Central memory CD4-positive, alpha-beta T cell (primary cell): ENCODE data around the gene NUDT7.

Source experiments
- DNase-seq: peaks from one replicate; pipeline ENCODE4 v3.0.0; 2022
- total RNA-seq, 3 experiments: gene quantifications; one replicate each; lab custom pipeline; 2026; lab: John Stamatoyannopoulos, UW

Gene NUDT7
- 1.3 to 4.6 (median 2.1) reads per million in 3 experiments for total RNA-seq

- DNase-seq: peak; percentile 88
Observed at GRCh38 chr16:77722309-77723107, at the start of gene NUDT7. TSS of gene NUDT7 (plus strand) at chr16:77722514. CDS start at chr16:77722583, 69 bp downstream.

- DNase-seq: no peak
Observed at GRCh38 chr16:77674888-77675287, 47.4 kb upstream of the NUDT7 start.

- peak; percentile 45 for DNase-seq
Observed at GRCh38 chr16:77675464-77676324, 46.6 kb upstream of the NUDT7 start.

- no peak for DNase-seq
Observed at GRCh38 chr16:77677129-77677528, 45.2 kb upstream of the NUDT7 start.

GRCh38 chr16:77679391-77679790 is 42.9 kb upstream of the NUDT7 start:
- DNase-seq: no peak

- DNase-seq: no peak
Observed at GRCh38 chr16:77679901-77680300, 42.4 kb upstream of the NUDT7 start.

- DNase-seq: no peak
Observed at GRCh38 chr16:77680496-77680895, 41.8 kb upstream of the NUDT7 start.

GRCh38 chr16:77682586-77682985 is 39.7 kb upstream of the NUDT7 start:
- no peak for DNase-seq

- no peak for DNase-seq
Observed at GRCh38 chr16:77683397-77684180, 38.7 kb upstream of the NUDT7 start.

GRCh38 chr16:77684181-77684526 is 38.2 kb upstream of the NUDT7 start:
- no peak for DNase-seq

- DNase-seq: no peak
Observed at GRCh38 chr16:77686385-77686784, 35.9 kb upstream of the NUDT7 start.

- no peak for DNase-seq
Observed at GRCh38 chr16:77689971-77690370, 32.3 kb upstream of the NUDT7 start.

GRCh38 chr16:77690416-77690815 is 31.9 kb upstream of the NUDT7 start:
- DNase-seq: no peak

GRCh38 chr16:77692612-77693011 is 29.7 kb upstream of the NUDT7 start:
- DNase-seq: no peak

GRCh38 chr16:77696149-77696548 is 26.2 kb upstream of the NUDT7 start:
- no peak for DNase-seq

GRCh38 chr16:77700846-77701245 is 21.5 kb upstream of the NUDT7 start:
- no peak for DNase-seq

- no peak for DNase-seq
Observed at GRCh38 chr16:77705351-77705750, 17.0 kb upstream of the NUDT7 start.

- DNase-seq: no peak
Observed at GRCh38 chr16:77711179-77711578, 11.1 kb upstream of the NUDT7 start.

- DNase-seq: no peak
Observed at GRCh38 chr16:77711775-77712174, 10.5 kb upstream of the NUDT7 start.

GRCh38 chr16:77715145-77715544 is 7.2 kb upstream of the NUDT7 start:
- no peak for DNase-seq

- no peak for DNase-seq
Observed at GRCh38 chr16:77721752-77722308, 484 bp upstream of the NUDT7 start.

- DNase-seq: peak; percentile 3
Observed at GRCh38 chr16:77723108-77723514, 797 bp downstream of the NUDT7 start.

- no peak for DNase-seq
Observed at GRCh38 chr16:77724174-77724573, 1.9 kb downstream of the NUDT7 start.
